ENCODE data around the gene RAB40B. TPM values are rescaled to one million over a fixed set of nuclear protein-coding genes. Genes with fewer than 3 reads are reported as not detected.
A peak's percentile ranks its signal among the peaks of the same experiment; 100 is the strongest.

The RAB40B gene
- total RNA-seq, 1 donor from 2014 or later: 20.0 TPM

- no peak overlapping the region for H3K27ac Mint-ChIP-seq (ENCODE audit: unreplicated experiment)
- no peaks in the 10 kb centered on the region for H3K9me3 Mint-ChIP-seq (ENCODE audit: low read depth)
- H3K4me1 Mint-ChIP-seq (ENCODE audit: low read depth): peaks cover 30% of the 10 kb centered on the region
- H3K27me3 Mint-ChIP-seq (ENCODE audit: low read depth): no peaks in the 10 kb centered on the region
- no peak overlapping the region for H3K4me3 Mint-ChIP-seq (ENCODE audit: unreplicated experiment)
- H3K36me3 Mint-ChIP-seq (ENCODE audit: low read depth): peaks cover 7% of the 10 kb centered on the region
- no peak for DNase-seq (ENCODE audit: low spot score)
- no peak for TF ChIP-seq CTCF (IDR thresholded peaks at IDR 0.05)
Observed at GRCh38 chr17:82642022-82642421, 56.5 kb downstream of the RAB40B start.

GRCh38 chr17:82640036-82640435 lies 58.5 kb downstream of the RAB40B start:
- no peak for TF ChIP-seq CTCF (IDR thresholded peaks at IDR 0.05)
- Mint-ChIP-seq H3K4me3 (ENCODE audit: unreplicated experiment) (no peak overlapping the region), H3K36me3 (ENCODE audit: low read depth) (peaks cover 9% of the 10 kb centered on the region), H3K27ac (ENCODE audit: unreplicated experiment) (peak overlapping the region; percentile 27), H3K4me1 (ENCODE audit: low read depth) (peaks cover 11% of the 10 kb centered on the region), H3K9me3 (ENCODE audit: low read depth) (no peaks in the 10 kb centered on the region), H3K27me3 (ENCODE audit: low read depth) (no peaks in the 10 kb centered on the region)
- no peak for DNase-seq (ENCODE audit: low spot score)

- H3K36me3 Mint-ChIP-seq (ENCODE audit: low read depth): peaks cover 9% of the 10 kb centered on the region
- TF ChIP-seq CTCF (IDR thresholded peaks at IDR 0.05): no peak
Observed at GRCh38 chr17:82639628-82640027, 58.9 kb downstream of the RAB40B start.

GRCh38 chr17:82638183-82638773 lies 60.2 kb downstream of the RAB40B start:
- TF ChIP-seq CTCF (IDR thresholded peaks at IDR 0.05): no peak

More at GRCh38 chr17:82639628-82640027, 58.9 kb downstream of the RAB40B start:
- peaks cover 11% of the 10 kb centered on the region for H3K4me1 Mint-ChIP-seq (ENCODE audit: low read depth)
- no peaks in the 10 kb centered on the region for H3K9me3 Mint-ChIP-seq (ENCODE audit: low read depth)
- H3K4me3 Mint-ChIP-seq (ENCODE audit: unreplicated experiment): no peak overlapping the region
- DNase-seq (ENCODE audit: low spot score): no peak
- peak overlapping the region; percentile 64 for H3K27ac Mint-ChIP-seq (ENCODE audit: unreplicated experiment)
- H3K27me3 Mint-ChIP-seq (ENCODE audit: low read depth): no peaks in the 10 kb centered on the region

GRCh38 chr17:82636626-82637598 lies 61.6 kb downstream of the RAB40B start:
- Mint-ChIP-seq H3K9me3 (ENCODE audit: low read depth) (no peaks in the 10 kb centered on the region), H3K27ac (ENCODE audit: unreplicated experiment) (peak overlapping the region; percentile 41), H3K4me3 (ENCODE audit: unreplicated experiment) (no peak overlapping the region), H3K27me3 (ENCODE audit: low read depth) (no peaks in the 10 kb centered on the region), H3K4me1 (ENCODE audit: low read depth) (peaks cover 11% of the 10 kb centered on the region), H3K36me3 (ENCODE audit: low read depth) (peaks cover 9% of the 10 kb centered on the region)
- no peak for DNase-seq (ENCODE audit: low spot score)
- no peak for TF ChIP-seq CTCF (IDR thresholded peaks at IDR 0.05)

More at GRCh38 chr17:82638183-82638773, 60.2 kb downstream of the RAB40B start:
- peaks cover 12% of the 10 kb centered on the region for H3K36me3 Mint-ChIP-seq (ENCODE audit: low read depth)
- H3K9me3 Mint-ChIP-seq (ENCODE audit: low read depth): no peaks in the 10 kb centered on the region
- H3K4me3 Mint-ChIP-seq (ENCODE audit: unreplicated experiment): no peak overlapping the region
- H3K27ac Mint-ChIP-seq (ENCODE audit: unreplicated experiment): no peak overlapping the region
- H3K4me1 Mint-ChIP-seq (ENCODE audit: low read depth): peaks cover 11% of the 10 kb centered on the region
- DNase-seq (ENCODE audit: low spot score): no peak
- no peaks in the 10 kb centered on the region for H3K27me3 Mint-ChIP-seq (ENCODE audit: low read depth)
